Keratinocyte (primary cell): ENCODE data around the gene TOPAZ1.
"Not testable (repeated sequence)": the region's sequence is repeated elsewhere in the genome, so short reads cannot be mapped to it uniquely, and the experiment has no call there.

Experiments used
- EZH2 ChIP-seq: IDR thresholded peaks from one replicate; pipeline ENCODE4 v1.6.1; 2012; ENCODE audit warnings: inconsistent platforms, mild to moderate bottlenecking, low read length, moderate library complexity
- TF ChIP-seq, protein P1 (sequence below), 3 experiments: IDR thresholded peaks in 1 of 3; conservative IDR thresholded peaks in 1 of 3; optimal IDR thresholded peaks in 1 of 3; 2 replicates in 2 of 3; 3 replicates in 1 of 3; pipeline versions ENCODE3 to v1.5.1; 2011; ENCODE audit warnings: low read length in 3 of 3, mild to moderate bottlenecking in 3 of 3, moderate library complexity in 2 of 3, control low read depth in 1 of 3, inconsistent platforms in 1 of 3; ENCODE audit not compliant: insufficient read depth in 2 of 3; ENCODE audit errors: extremely low read depth in 1 of 3

DNA sequence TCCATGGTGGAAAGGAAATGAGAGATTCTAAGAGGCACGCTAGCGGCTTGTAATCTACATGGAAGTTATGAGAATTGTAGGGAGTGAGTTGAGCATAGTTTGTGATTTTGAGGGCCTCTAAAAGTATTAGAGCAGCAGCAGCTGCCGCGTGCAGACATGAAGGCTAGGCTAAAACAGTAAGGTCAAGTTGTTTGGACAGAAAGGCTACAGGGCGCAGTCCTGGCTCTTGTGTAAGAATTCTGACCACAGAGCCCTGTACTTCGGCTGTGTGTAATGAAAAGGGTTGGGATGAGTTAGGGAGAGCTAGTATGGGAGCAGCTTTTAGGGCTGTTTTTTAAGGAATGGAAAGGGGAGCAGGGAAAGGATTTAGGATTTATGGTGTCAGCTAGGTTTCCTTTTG lies 104.9 kb downstream of the TOPAZ1 start:
- TF ChIP-seq, protein P1, sequence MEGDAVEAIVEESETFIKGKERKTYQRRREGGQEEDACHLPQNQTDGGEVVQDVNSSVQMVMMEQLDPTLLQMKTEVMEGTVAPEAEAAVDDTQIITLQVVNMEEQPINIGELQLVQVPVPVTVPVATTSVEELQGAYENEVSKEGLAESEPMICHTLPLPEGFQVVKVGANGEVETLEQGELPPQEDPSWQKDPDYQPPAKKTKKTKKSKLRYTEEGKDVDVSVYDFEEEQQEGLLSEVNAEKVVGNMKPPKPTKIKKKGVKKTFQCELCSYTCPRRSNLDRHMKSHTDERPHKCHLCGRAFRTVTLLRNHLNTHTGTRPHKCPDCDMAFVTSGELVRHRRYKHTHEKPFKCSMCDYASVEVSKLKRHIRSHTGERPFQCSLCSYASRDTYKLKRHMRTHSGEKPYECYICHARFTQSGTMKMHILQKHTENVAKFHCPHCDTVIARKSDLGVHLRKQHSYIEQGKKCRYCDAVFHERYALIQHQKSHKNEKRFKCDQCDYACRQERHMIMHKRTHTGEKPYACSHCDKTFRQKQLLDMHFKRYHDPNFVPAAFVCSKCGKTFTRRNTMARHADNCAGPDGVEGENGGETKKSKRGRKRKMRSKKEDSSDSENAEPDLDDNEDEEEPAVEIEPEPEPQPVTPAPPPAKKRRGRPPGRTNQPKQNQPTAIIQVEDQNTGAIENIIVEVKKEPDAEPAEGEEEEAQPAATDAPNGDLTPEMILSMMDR (optimal IDR thresholded peaks at IDR 0.05 in 1 of 3, IDR thresholded peaks at IDR 0.05 in 1 of 3, conservative IDR thresholded peaks at IDR 0.05 in 1 of 3; ENCODE audit: extremely low read depth in 1 of 3, insufficient read depth in 2 of 3, low read length in 3 of 3): not testable (repeated sequence)
- not testable (repeated sequence) for TF ChIP-seq EZH2
